ENCODE measurements around the gene FBXO9. TPM values are rescaled to one million over a fixed set of nuclear protein-coding genes. Genes with fewer than 3 reads are reported as not detected.
"Not testable (repeated sequence)": the region's sequence is repeated elsewhere in the genome, so short reads cannot be mapped to it uniquely, and the experiment has no call there.

The FBXO9 gene
- total RNA-seq, 4 donors from 2014 or later = 65.0 to 95.9 (median 82.3) TPM

- 83 to 87% methylated on average over 1 of the region's 1 CpG for WGBS, 2 donors (ENCODE audit: low coverage in 1 of 2)
- Histone ChIP-seq H3K4me1 (peaks cover 12 to 46% (median 19%) of the 10 kb centered on the region in 3 donors), H3K27me3 (no peaks in the 10 kb centered on the region), H3K27ac (no peak overlapping the region), H3K36me3 (peaks cover 0 to 3% of the 10 kb centered on the region in 2 donors), H3K9me3 (no peaks in the 10 kb centered on the region), H3K4me3 (no peak overlapping the region)
- TF ChIP-seq EP300 (IDR thresholded peaks at IDR 0.05) (no peak), CTCF (IDR thresholded peaks at IDR 0.05) (no peak), POLR2A (IDR thresholded peaks at IDR 0.05) (no peak)
- ATAC-seq = no peak
These were observed 19.1 kb upstream of the FBXO9 start for GRCh38 chr6:53045891-53046673.

GRCh38 chr6:53048431-53049195, 16.6 kb upstream of the FBXO9 start:
- Histone ChIP-seq H3K27ac (no peak overlapping the region), H3K9me3 (no peaks in the 10 kb centered on the region), H3K4me3 (no peak overlapping the region), H3K27me3 (no peaks in the 10 kb centered on the region), H3K4me1 (peaks cover 3 to 29% (median 5%) of the 10 kb centered on the region in 3 donors), H3K36me3 (peaks cover 0 to 14% of the 10 kb centered on the region in 2 donors)
- TF ChIP-seq POLR2AphosphoS5 (IDR thresholded peaks at IDR 0.05) (no peak), EP300 (IDR thresholded peaks at IDR 0.05) (no peak), POLR2A (IDR thresholded peaks at IDR 0.05) (no peak), CTCF (IDR thresholded peaks at IDR 0.05) (no peak)
- 83 to 98% methylated on average over 6 to 9 of the region's 9 CpGs for WGBS, 2 donors (ENCODE audit: low coverage in 1 of 2)
- no peak for ATAC-seq

- WGBS, 2 donors (ENCODE audit: low coverage in 1 of 2) = 100% methylated on average over 1 of the region's 1 CpG; no CpG with 5 or more reads in 1 of the 2 donors
- H3K4me1 ChIP-seq = peaks cover 0 to 23% (median 0%) of the 10 kb centered on the region in 3 donors
- no peak overlapping the region for H3K4me3 ChIP-seq
- no peaks in the 10 kb centered on the region for H3K27me3 ChIP-seq
- peaks cover 0 to 19% of the 10 kb centered on the region in 2 donors for H3K36me3 ChIP-seq
- no peaks in the 10 kb centered on the region for H3K9me3 ChIP-seq
- H3K27ac ChIP-seq = no peak overlapping the region
- TF ChIP-seq CTCF (IDR thresholded peaks at IDR 0.05) (no peak), EP300 (IDR thresholded peaks at IDR 0.05) (no peak), POLR2A (IDR thresholded peaks at IDR 0.05) (no peak), POLR2AphosphoS5 (IDR thresholded peaks at IDR 0.05) (no peak)
- ATAC-seq = no peak
These were observed 15.8 kb upstream of the FBXO9 start for GRCh38 chr6:53049415-53049814.

- not testable (repeated sequence) for H3K9me3 ChIP-seq, H3K27me3 ChIP-seq, H3K27ac ChIP-seq, ATAC-seq, H3K4me3 ChIP-seq
- 91 to 100% methylated on average over 1 to 3 of the region's 3 CpGs for WGBS, 2 donors (ENCODE audit: low coverage in 1 of 2)
- H3K36me3 ChIP-seq = peaks cover 0 to 19% of the 10 kb centered on the region in 2 donors
- peaks cover 0 to 38% (median 0%) of the 10 kb centered on the region in 3 donors for H3K4me1 ChIP-seq
These were observed 13.1 kb upstream of the FBXO9 start for GRCh38 chr6:53052152-53052551.

- H3K36me3 ChIP-seq = peaks cover 0 to 19% of the 10 kb centered on the region in 2 donors
- H3K4me1 ChIP-seq = peaks cover 8 to 59% (median 9%) of the 10 kb centered on the region in 3 donors
- TF ChIP-seq POLR2AphosphoS5 (IDR thresholded peaks at IDR 0.05) (no peak), POLR2A (IDR thresholded peaks at IDR 0.05) (no peak), CTCF (IDR thresholded peaks at IDR 0.05) (no peak), EP300 (IDR thresholded peaks at IDR 0.05) (no peak)
- H3K4me3 ChIP-seq = no peak overlapping the region
- H3K27me3 ChIP-seq = no peaks in the 10 kb centered on the region
- no peak for ATAC-seq
- no peaks in the 10 kb centered on the region for H3K9me3 ChIP-seq
- 77 to 100% methylated on average over 3 to 4 of the region's 4 CpGs for WGBS, 2 donors (ENCODE audit: low coverage in 1 of 2)
- no peak overlapping the region for H3K27ac ChIP-seq
These were observed 10.7 kb upstream of the FBXO9 start for GRCh38 chr6:53054532-53054931.
